SU-DHL-6 (cell line): ENCODE results near the gene BOK.

Source experiments
- H2AFZ ChIP-seq: fragments of 200-600 bp; sonication (generic); 2 replicates; pipeline ENCODE4 v1.6.1; 2014; ENCODE audit warnings: low read depth, mild to moderate bottlenecking, moderate library complexity, mixed read lengths, antibody characterized with exemption, low read length; ENCODE audit not compliant: severe bottlenecking
- H3F3A ChIP-seq: fragments of 200-600 bp; shearing (Covaris generic); 2 replicates; pipeline ENCODE4 v1.6.0; 2016; ENCODE audit warnings: antibody characterized with exemption, mild to moderate bottlenecking; ENCODE audit not compliant: insufficient read depth
- H3K27ac ChIP-seq: fragments of 200-600 bp; sonication (generic); 2 replicates; pipeline ENCODE4 v1.5.1; 2016; ENCODE audit warnings: low read depth, mild to moderate bottlenecking, low read length, moderate library complexity, mixed read lengths
- H3K27me3 ChIP-seq: fragments of 200-600 bp; sonication (generic), shearing (Covaris generic); 2 replicates; pipeline ENCODE4 v1.6.0; 2014; ENCODE audit warnings: mild to moderate bottlenecking, low read length
- H3K36me3 ChIP-seq: fragments of 200-600 bp; sonication (generic); 2 replicates; pipeline ENCODE4 v1.6.1; 2014; ENCODE audit warnings: mild to moderate bottlenecking, low read length, mixed read lengths
- H3K4me2 ChIP-seq: fragments of 300-600, 200-600 bp; shearing (Covaris generic), sonication (generic); 2 replicates; pipeline ENCODE4 v1.6.0; 2014; ENCODE audit warnings: low read length, low read depth, mild to moderate bottlenecking; ENCODE audit not compliant: poor library complexity, severe bottlenecking
- H3K4me3 ChIP-seq: fragments of 200-600 bp; sonication (generic); 2 replicates; pipeline ENCODE4 v1.5.1; 2014; ENCODE audit warnings: antibody characterized with exemption, low read length, mild to moderate bottlenecking, mixed read lengths; ENCODE audit not compliant: insufficient read depth, poor library complexity, severe bottlenecking
- H3K79me2 ChIP-seq: fragments of 200-600 bp; sonication (generic); 2 replicates; pipeline ENCODE4 v1.6.1; 2014; ENCODE audit warnings: mild to moderate bottlenecking, low read length, moderate library complexity; ENCODE audit not compliant: insufficient read depth
- H3K9ac ChIP-seq: fragments of 200-600 bp; sonication (generic); 2 replicates; pipeline ENCODE4 v1.7.0; 2014; ENCODE audit warnings: mild to moderate bottlenecking, low read length
- H3K9me2 ChIP-seq: fragments of 200-600 bp; sonication (generic); replicated peaks from 2 replicates; pipeline ENCODE4 v1.6.1; 2014; ENCODE audit warnings: low read length; ENCODE audit not compliant: insufficient read depth
- H3K9me3 ChIP-seq: fragments of 200-600 bp; sonication (generic); 2 replicates; pipeline ENCODE4 v1.6.1; 2014; ENCODE audit warnings: low read length, mixed read lengths; ENCODE audit not compliant: insufficient read depth
- H4K20me1 ChIP-seq: fragments of 200-600 bp; sonication (generic); 2 replicates; pipeline ENCODE4 v1.6.1; 2014; ENCODE audit warnings: low read depth, mild to moderate bottlenecking, antibody characterized with exemption, low read length, moderate library complexity, mixed read lengths
- EZH2phosphoT487 ChIP-seq: fragments of 200-600 bp; sonication (generic), shearing (Covaris generic); conservative IDR thresholded peaks from 2 replicates; pipeline ENCODE4 v1.6.1; 2018; ENCODE audit warnings: mild to moderate bottlenecking, antibody characterized with exemption, low read length, moderate library complexity, mixed read lengths
- TF ChIP-seq, protein P1 (sequence below): fragments of 200-600 bp; sonication (generic); IDR thresholded peaks from one replicate; pipeline ENCODE4 v1.5.1; 2017; ENCODE audit warnings: antibody characterized with exemption, mild to moderate bottlenecking, low read length, moderate library complexity; ENCODE audit not compliant: insufficient read depth, poor library complexity, severe bottlenecking

The BOK gene

DNA sequence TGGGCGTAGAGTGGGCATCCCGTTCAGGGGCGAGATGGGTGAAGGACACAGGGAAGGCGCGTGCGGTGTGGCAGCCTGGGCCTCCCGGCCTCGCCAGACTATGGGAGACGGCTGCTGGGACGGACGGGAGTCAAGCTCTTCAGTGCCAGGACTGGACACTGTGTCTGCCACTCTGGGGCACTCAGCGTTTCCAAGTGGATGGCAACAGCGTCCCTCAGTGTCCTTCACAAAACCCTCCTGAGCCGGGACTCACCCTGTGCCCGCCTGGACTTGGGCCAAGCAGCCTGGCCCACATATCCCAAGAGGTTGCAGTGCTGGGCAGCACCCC, 16.3 kb upstream of the BOK start:
- no peaks in the 10 kb centered on the region for H3K9me3 ChIP-seq
- H2AFZ ChIP-seq = no peak overlapping the region
- H3K9me2 ChIP-seq = no peaks in the 10 kb centered on the region
- no peaks in the 10 kb centered on the region for H3K36me3 ChIP-seq
- no peak overlapping the region for H3K4me3 ChIP-seq
- H3K79me2 ChIP-seq = no peaks in the 10 kb centered on the region
- H3K27me3 ChIP-seq = no peaks in the 10 kb centered on the region
- H3K9ac ChIP-seq = no peak overlapping the region
- no peak overlapping the region for H3K27ac ChIP-seq
- TF ChIP-seq, protein P1, sequence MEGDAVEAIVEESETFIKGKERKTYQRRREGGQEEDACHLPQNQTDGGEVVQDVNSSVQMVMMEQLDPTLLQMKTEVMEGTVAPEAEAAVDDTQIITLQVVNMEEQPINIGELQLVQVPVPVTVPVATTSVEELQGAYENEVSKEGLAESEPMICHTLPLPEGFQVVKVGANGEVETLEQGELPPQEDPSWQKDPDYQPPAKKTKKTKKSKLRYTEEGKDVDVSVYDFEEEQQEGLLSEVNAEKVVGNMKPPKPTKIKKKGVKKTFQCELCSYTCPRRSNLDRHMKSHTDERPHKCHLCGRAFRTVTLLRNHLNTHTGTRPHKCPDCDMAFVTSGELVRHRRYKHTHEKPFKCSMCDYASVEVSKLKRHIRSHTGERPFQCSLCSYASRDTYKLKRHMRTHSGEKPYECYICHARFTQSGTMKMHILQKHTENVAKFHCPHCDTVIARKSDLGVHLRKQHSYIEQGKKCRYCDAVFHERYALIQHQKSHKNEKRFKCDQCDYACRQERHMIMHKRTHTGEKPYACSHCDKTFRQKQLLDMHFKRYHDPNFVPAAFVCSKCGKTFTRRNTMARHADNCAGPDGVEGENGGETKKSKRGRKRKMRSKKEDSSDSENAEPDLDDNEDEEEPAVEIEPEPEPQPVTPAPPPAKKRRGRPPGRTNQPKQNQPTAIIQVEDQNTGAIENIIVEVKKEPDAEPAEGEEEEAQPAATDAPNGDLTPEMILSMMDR = no peak
- no peak for TF ChIP-seq EZH2phosphoT487
- no peaks in the 10 kb centered on the region for H3F3A ChIP-seq
- H4K20me1 ChIP-seq = no peaks in the 10 kb centered on the region
- no peak overlapping the region for H3K4me2 ChIP-seq

DNA sequence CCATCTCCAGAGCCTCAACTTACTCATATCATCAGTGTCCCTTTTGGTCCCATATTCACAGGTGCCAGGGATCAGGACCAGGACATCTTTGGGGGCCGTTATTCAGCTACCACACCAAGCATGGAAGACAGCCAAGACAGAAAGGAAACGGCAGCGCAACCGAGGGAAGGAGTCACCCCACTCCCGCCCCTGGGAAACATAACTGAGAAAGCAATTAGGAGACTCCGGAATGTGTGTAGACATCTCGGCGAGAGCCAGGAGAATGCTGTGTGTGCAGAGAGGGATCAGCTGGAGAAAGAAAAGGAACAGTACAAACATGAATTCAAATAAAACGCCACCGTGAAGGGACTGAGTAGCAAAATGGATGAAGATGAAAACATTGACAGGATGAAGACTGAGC, 13.4 kb upstream of the BOK start:
- no peak overlapping the region for H2AFZ ChIP-seq
- H3K79me2 ChIP-seq = no peaks in the 10 kb centered on the region
- H3K9me3 ChIP-seq = no peaks in the 10 kb centered on the region
- H3K9ac ChIP-seq = no peak overlapping the region
- H3K27ac ChIP-seq = no peak overlapping the region
- TF ChIP-seq, protein P1 = no peak
- TF ChIP-seq EZH2phosphoT487 = no peak
- no peaks in the 10 kb centered on the region for H3K27me3 ChIP-seq
- H3F3A ChIP-seq = no peaks in the 10 kb centered on the region
- no peaks in the 10 kb centered on the region for H3K36me3 ChIP-seq
- no peak overlapping the region for H3K4me3 ChIP-seq
- H3K9me2 ChIP-seq = no peaks in the 10 kb centered on the region
- no peaks in the 10 kb centered on the region for H4K20me1 ChIP-seq
- H3K4me2 ChIP-seq = no peak overlapping the region

DNA sequence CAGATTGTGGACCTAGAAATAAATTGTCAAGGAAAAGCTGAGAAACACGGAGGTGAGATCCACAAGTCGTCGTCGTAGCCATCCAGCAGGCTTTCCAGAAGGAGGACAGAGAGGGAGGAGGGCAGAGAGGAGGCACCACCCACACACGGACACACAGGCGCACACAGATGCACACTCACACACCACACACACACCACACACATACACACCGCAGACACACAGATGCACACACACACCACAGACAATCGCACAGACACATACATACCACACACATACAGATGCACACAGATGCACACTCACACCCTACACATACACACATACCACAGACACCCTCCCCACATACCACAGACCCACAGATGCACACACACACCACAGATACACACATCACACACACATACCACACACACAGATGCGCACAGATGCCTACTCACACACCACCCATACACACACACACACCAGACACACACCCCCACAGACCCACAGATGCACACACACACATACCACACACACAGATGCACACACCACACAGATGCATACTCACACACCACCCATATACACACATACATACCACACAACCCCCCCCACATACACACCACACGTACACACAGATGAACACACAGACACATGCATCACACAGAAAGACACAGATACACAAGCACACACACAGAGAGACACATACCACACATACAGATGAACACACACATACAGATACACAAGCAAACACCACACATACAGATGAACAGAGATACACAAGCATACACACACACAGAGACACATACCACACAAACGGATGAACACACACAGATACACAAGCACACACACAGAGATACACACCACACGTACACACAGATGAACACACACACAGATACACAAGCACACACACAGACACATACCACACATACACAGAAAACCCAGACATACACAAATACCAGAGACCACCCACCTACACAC, 12.7 kb upstream of the BOK start:
- no peak overlapping the region for H3K4me2 ChIP-seq
- H3K27ac ChIP-seq = no peak overlapping the region
- no peaks in the 10 kb centered on the region for H3K79me2 ChIP-seq
- H3K9ac ChIP-seq = no peak overlapping the region
- no peaks in the 10 kb centered on the region for H3K9me2 ChIP-seq
- no peak overlapping the region for H2AFZ ChIP-seq
- no peaks in the 10 kb centered on the region for H3K36me3 ChIP-seq
- no peak for TF ChIP-seq EZH2phosphoT487
- TF ChIP-seq, protein P1 = no peak
- H4K20me1 ChIP-seq = no peaks in the 10 kb centered on the region
- H3F3A ChIP-seq = no peaks in the 10 kb centered on the region
- no peaks in the 10 kb centered on the region for H3K9me3 ChIP-seq
- no peaks in the 10 kb centered on the region for H3K27me3 ChIP-seq
- no peak overlapping the region for H3K4me3 ChIP-seq
